D721Med (cell line): ENCODE data around the gene FBXO3.

ENCODE experiments used
- DNase-seq: peaks from one replicate; pipeline ENCODE4 v3.0.0; 2011; ENCODE audit warnings: low spot score; ENCODE audit not compliant: insufficient read length
- FAIRE-seq: peaks from 2 replicates; lab custom pipeline; 2011; peaks lifted over from hg19 to GRCh38; lab: Jason Lieb, UNC
- TF ChIP-seq, protein P1 (sequence below): IDR thresholded peaks from 2 replicates; pipeline ENCODE4 v1.5.1; 2012; ENCODE audit warnings: mild to moderate bottlenecking, control low read depth; ENCODE audit not compliant: insufficient read depth; ENCODE audit errors: missing control alignments

The FBXO3 gene

DNA sequence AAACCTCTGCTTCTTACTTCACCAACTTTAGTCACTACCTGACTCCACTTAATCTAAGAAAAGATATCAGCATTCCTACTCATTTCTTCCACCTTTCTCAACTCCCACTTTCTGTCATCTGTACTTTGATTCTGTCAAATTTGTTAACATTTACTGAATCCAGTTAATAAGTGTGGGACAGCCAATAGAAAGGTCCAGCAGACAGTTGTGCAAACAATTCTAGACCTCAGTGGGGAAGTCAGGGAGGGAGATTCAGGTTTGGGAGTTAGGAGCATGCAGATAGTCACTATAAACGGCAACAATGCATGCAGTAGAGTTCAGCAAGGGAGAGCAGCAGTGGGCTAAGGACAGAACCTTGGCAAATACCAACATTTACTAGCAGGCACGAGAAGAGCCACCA, 4.1 kb downstream of the FBXO3 start:
- FAIRE-seq, result no peak
- DNase-seq, result no peak
- TF ChIP-seq, protein P1, sequence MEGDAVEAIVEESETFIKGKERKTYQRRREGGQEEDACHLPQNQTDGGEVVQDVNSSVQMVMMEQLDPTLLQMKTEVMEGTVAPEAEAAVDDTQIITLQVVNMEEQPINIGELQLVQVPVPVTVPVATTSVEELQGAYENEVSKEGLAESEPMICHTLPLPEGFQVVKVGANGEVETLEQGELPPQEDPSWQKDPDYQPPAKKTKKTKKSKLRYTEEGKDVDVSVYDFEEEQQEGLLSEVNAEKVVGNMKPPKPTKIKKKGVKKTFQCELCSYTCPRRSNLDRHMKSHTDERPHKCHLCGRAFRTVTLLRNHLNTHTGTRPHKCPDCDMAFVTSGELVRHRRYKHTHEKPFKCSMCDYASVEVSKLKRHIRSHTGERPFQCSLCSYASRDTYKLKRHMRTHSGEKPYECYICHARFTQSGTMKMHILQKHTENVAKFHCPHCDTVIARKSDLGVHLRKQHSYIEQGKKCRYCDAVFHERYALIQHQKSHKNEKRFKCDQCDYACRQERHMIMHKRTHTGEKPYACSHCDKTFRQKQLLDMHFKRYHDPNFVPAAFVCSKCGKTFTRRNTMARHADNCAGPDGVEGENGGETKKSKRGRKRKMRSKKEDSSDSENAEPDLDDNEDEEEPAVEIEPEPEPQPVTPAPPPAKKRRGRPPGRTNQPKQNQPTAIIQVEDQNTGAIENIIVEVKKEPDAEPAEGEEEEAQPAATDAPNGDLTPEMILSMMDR, result no peak

DNA sequence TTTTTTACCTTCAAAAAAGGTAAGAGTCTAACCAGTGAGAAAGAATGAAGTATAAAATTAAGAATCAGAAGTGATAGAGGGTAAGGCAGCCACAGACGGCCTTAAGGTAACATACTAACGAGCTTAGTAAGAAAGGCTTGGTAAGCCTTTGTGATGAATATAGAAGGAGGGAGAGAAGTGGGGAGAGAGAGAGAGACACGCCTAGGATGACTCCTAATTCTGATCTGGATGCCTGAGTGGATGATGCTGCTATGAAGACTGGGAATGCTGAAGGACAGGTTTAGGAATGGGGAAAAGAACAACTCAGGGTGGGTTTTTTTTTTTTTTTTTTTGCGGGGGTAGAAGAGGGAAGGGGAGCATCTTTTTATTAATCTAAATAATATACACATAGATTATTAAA, 4.8 kb downstream of the FBXO3 start:
- FAIRE-seq (no peak), DNase-seq (no peak)
- TF ChIP-seq, protein P1, result no peak

DNA sequence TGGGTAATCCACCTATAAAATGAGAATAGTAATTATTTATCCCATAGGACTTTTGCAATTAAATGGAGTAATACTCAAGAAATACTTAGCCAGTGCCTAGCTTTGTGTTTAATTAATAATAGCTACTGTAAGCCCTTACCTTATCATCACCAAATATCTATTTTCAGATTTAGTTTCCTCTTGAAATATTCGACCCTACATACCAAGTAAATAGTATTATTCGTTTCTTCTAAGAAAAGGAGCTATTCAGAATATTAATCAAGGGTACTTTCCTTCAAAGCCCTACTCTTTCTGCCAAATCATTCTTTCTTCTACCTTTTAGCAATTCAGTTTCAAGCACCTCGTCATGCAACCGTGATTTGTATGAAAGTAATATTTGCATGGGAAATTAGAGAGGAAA, 6.7 kb downstream of the FBXO3 start:
- DNase-seq, result no peak

DNA sequence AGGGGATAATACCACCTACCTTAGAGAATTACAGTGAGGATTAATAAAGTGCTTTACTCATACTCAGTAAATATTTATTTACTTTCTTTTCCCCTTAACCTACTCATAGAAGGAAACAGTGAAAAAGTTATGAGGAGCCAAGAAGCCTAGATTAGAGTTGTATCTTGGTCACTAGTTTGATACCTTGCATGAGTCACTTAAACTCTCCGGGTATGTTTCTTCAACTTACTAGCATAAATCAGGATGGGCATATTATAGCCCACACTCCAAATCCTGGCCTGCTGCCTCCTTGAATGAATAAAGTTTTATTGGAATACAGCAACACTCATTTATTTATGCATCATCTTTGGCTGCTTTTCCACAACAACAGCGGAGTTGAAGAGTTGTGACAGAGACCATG, 8.2 kb downstream of the FBXO3 start:
- FAIRE-seq, result no peak
- TF ChIP-seq, protein P1, result no peak
- no peak for DNase-seq

More for the DNA sequence above, 6.7 kb downstream of the FBXO3 start:
- TF ChIP-seq, protein P1, result no peak
- no peak for FAIRE-seq

DNA sequence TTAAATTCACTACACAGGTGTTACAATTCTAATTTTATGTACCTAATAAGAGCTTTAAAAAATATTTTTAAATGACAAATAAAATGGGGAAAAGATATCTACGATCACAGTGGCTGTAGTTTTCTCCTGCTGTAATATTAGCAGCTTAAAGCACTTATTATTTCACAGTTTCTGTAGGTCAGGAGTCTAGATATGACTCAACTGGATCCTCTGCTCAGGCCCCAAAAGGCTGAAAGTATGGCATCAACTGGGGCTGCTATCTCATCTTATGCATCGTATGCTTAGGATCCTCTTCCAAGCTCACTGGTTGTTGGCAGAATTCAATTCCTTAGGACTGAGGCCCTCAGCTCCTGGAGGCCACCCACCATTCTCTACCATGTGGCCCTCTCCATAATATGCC, 12.8 kb downstream of the FBXO3 start:
- no peak for DNase-seq
- TF ChIP-seq, protein P1, result no peak
- no peak for FAIRE-seq

DNA sequence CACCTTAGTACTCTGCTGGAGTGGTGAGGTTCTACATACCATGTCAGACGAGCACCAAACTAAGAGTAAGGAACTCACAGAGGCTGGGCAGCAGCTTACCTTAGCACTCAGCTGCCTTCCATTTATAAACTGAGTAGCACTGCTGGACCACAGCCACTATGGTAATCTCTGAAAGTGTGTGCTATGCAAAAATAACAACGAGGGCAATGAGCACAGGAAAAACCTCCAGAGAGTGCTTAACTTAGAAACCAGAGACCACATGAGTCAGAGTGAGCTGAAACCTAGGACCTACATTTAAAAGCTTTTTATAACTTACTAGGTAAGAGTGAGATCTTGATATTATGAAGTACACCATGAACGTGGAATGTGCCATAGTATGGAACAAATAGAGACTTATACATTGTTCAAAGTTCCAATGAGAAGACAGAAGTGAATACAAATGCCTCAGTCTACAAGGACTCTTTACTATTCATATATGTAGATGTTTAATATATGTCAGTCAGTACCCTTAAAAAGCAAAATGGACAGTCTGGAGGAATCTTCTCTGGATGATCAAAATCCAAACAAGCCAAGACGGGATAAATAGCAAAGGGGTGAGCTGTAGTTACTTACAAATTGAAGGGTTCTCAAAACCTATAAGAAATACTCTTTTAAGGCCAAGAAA, 20.9 kb downstream of the FBXO3 start:
- FAIRE-seq (no peak), DNase-seq (no peak)
- TF ChIP-seq, protein P1, result no peak

DNA sequence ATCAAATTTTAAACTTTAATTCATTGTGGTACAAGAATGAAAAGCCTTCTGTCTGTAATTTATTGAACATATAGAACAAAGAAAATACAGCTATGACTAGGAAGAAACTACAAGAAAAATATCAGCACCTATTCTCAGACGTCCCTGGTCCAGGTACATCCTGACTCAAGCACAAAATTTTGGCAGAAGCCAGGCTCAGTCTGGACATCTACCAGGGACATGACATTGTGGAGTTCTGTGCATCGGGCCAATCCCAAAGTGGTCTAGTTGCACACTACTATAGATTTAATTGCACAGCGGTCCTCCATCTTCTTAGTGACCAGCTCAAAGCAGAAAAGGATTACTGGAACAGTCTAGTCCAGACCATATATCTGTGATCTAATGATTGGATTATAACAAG, 22.4 kb downstream of the FBXO3 start:
- FAIRE-seq (no peak), DNase-seq (no peak)
- TF ChIP-seq, protein P1, result no peak
